Skin of body (tissue), 2 donors: Measurements from ENCODE around the gene ADRB1. TPM values are rescaled to one million over a fixed set of nuclear protein-coding genes. Genes with fewer than 3 reads are reported as not detected.

Source experiments
- DNase-seq: peaks from one replicate; lab custom pipeline; 2025; lab: John Stamatoyannopoulos, UW
- total RNA-seq: library from RNA; depleted of rRNA; stranded (reverse); fragments of >200 nt; gene quantifications from one replicate; pipeline ENCODE4 v1.2.3, GENCODE V29; 2014

Gene ADRB1
- 0.79 TPM for total RNA-seq

GRCh38 chr10:114043532-114044246 lies at the start of gene ADRB1:
ADRB1 (plus strand) TSS chr10:114043866; CDS start chr10:114044133, 267 bp downstream.
- DNase-seq, result peak; percentile 51

GRCh38 chr10:113995201-113995600 lies 48.5 kb upstream of the ADRB1 start:
- no peak for DNase-seq

GRCh38 chr10:113997428-113997827 lies 46.2 kb upstream of the ADRB1 start:
- no peak for DNase-seq

- no peak for DNase-seq
These were observed 44.1 kb upstream of the ADRB1 start for GRCh38 chr10:113999531-113999930.

GRCh38 chr10:114000457-114001010 lies 43.1 kb upstream of the ADRB1 start:
- DNase-seq, result no peak

- no peak for DNase-seq
These were observed 41.2 kb upstream of the ADRB1 start for GRCh38 chr10:114002422-114002821.

GRCh38 chr10:114003161-114003941 lies 40.3 kb upstream of the ADRB1 start:
- no peak for DNase-seq

GRCh38 chr10:114009281-114009996 lies 34.2 kb upstream of the ADRB1 start:
- no peak for DNase-seq

GRCh38 chr10:114010316-114010715 lies 33.4 kb upstream of the ADRB1 start:
- no peak for DNase-seq

- no peak for DNase-seq
These were observed 31.0 kb upstream of the ADRB1 start for GRCh38 chr10:114012650-114013049.

- DNase-seq, result no peak
These were observed 28.0 kb upstream of the ADRB1 start for GRCh38 chr10:114015708-114016107.

- no peak for DNase-seq
These were observed 26.4 kb upstream of the ADRB1 start for GRCh38 chr10:114017271-114017670.

- DNase-seq, result no peak
These were observed 25.8 kb upstream of the ADRB1 start for GRCh38 chr10:114017873-114018272.

GRCh38 chr10:114019226-114019625 lies 24.4 kb upstream of the ADRB1 start:
- DNase-seq, result no peak

GRCh38 chr10:114021154-114021553 lies 22.5 kb upstream of the ADRB1 start:
- no peak for DNase-seq

- DNase-seq, result peak; percentile 72
These were observed 21.7 kb upstream of the ADRB1 start for GRCh38 chr10:114021717-114022680.

- peak; percentile 86 for DNase-seq
These were observed 20.7 kb upstream of the ADRB1 start for GRCh38 chr10:114022766-114023597.

GRCh38 chr10:114024876-114025610 lies 18.6 kb upstream of the ADRB1 start:
- DNase-seq, result peak; percentile 24

GRCh38 chr10:114025611-114026130 lies 18.0 kb upstream of the ADRB1 start:
- DNase-seq, result no peak
